CD4-positive, alpha-beta T cell treated with Interleukin-6 for 4 hours (primary cell): ENCODE data around the gene ANKRD18A.
"Not testable (repeated sequence)": the region's sequence is repeated elsewhere in the genome, so short reads cannot be mapped to it uniquely, and the experiment has no call there.

Source experiments
- DNase-seq: peaks from one replicate; pipeline ENCODE4 v3.0.0-alpha.2; 2020; ENCODE audit warnings: mixed read lengths

ANKRD18A gene

GRCh38 chr9:38622951-38623350, 2.6 kb upstream of the ANKRD18A start:
- DNase-seq, result no peak

- DNase-seq, result peak; percentile 18
Observed at GRCh38 chr9:38622288-38622674, 1.9 kb upstream of the ANKRD18A start.

GRCh38 chr9:38621434-38622287, 1.3 kb upstream of the ANKRD18A start:
- peak; percentile 58 for DNase-seq

GRCh38 chr9:38619556-38620447, 594 bp downstream of the ANKRD18A start:
- DNase-seq, result peak; percentile 40

GRCh38 chr9:38598029-38598745, 22.2 kb downstream of the ANKRD18A start:
- not testable (repeated sequence) for DNase-seq

GRCh38 chr9:38595117-38595516, 25.3 kb downstream of the ANKRD18A start:
- DNase-seq, result not testable (repeated sequence)

GRCh38 chr9:38591346-38592063, 28.9 kb downstream of the ANKRD18A start:
- DNase-seq, result not testable (repeated sequence)

- DNase-seq, result not testable (repeated sequence)
Observed at GRCh38 chr9:38583765-38584164, 36.6 kb downstream of the ANKRD18A start.

GRCh38 chr9:38580112-38580511, 40.3 kb downstream of the ANKRD18A start:
- not testable (repeated sequence) for DNase-seq

GRCh38 chr9:38576181-38576580, 44.2 kb downstream of the ANKRD18A start:
- DNase-seq, result not testable (repeated sequence)

- DNase-seq, result not testable (repeated sequence)
Observed at GRCh38 chr9:38566048-38566447, 54.3 kb downstream of the ANKRD18A start.

- DNase-seq, result not testable (repeated sequence)
Observed at GRCh38 chr9:38565178-38565577, 55.2 kb downstream of the ANKRD18A start.

GRCh38 chr9:38563911-38564310, 56.5 kb downstream of the ANKRD18A start:
- not testable (repeated sequence) for DNase-seq

GRCh38 chr9:38561134-38561533, 59.3 kb downstream of the ANKRD18A start:
- DNase-seq, result not testable (repeated sequence)

GRCh38 chr9:38559172-38559571, 61.2 kb downstream of the ANKRD18A start:
- DNase-seq, result not testable (repeated sequence)

GRCh38 chr9:38557746-38558145, 62.6 kb downstream of the ANKRD18A start:
- not testable (repeated sequence) for DNase-seq

- not testable (repeated sequence) for DNase-seq
Observed at GRCh38 chr9:38554966-38555365, 65.4 kb downstream of the ANKRD18A start.

- not testable (repeated sequence) for DNase-seq
Observed at GRCh38 chr9:38553019-38553418, 67.4 kb downstream of the ANKRD18A start.

- not testable (repeated sequence) for DNase-seq
Observed at GRCh38 chr9:38546497-38547163, 73.8 kb downstream of the ANKRD18A start.

- not testable (repeated sequence) for DNase-seq
Observed at GRCh38 chr9:38540535-38540934, 79.9 kb downstream of the ANKRD18A start.

GRCh38 chr9:38529317-38529716, 91.1 kb downstream of the ANKRD18A start:
- no peak for DNase-seq
